GM15510 (cell line): ENCODE results near the gene PLEKHH1.

Experiments
- POLR2A ChIP-seq: IDR thresholded peaks from 3 replicates; pipeline ENCODE4 v1.6.1; 2011; ENCODE audit warnings: borderline replicate concordance; ENCODE audit not compliant: insufficient read length; ENCODE audit errors: extremely low read depth

Gene PLEKHH1

DNA sequence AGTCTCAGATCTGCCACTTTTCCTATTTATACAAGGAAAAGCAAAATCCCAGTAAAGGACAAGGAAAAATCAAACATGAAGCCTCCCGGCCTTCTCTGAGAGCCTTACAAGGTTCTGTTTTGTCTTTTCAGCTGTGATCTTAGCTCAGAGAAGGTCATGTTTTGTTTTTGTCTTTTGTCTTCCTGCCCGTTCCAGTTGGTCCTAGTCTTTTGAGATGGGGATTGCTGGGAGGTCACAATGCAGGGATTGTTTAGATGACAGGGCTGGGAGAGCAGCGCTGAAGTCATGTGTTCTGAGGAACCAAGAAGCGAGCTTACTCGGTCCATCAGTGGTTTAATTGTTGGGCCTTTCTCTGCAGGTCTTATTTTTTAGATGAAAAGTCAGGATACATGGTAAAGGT, 6.0 kb downstream of the PLEKHH1 start:
- no peak for TF ChIP-seq POLR2A

DNA sequence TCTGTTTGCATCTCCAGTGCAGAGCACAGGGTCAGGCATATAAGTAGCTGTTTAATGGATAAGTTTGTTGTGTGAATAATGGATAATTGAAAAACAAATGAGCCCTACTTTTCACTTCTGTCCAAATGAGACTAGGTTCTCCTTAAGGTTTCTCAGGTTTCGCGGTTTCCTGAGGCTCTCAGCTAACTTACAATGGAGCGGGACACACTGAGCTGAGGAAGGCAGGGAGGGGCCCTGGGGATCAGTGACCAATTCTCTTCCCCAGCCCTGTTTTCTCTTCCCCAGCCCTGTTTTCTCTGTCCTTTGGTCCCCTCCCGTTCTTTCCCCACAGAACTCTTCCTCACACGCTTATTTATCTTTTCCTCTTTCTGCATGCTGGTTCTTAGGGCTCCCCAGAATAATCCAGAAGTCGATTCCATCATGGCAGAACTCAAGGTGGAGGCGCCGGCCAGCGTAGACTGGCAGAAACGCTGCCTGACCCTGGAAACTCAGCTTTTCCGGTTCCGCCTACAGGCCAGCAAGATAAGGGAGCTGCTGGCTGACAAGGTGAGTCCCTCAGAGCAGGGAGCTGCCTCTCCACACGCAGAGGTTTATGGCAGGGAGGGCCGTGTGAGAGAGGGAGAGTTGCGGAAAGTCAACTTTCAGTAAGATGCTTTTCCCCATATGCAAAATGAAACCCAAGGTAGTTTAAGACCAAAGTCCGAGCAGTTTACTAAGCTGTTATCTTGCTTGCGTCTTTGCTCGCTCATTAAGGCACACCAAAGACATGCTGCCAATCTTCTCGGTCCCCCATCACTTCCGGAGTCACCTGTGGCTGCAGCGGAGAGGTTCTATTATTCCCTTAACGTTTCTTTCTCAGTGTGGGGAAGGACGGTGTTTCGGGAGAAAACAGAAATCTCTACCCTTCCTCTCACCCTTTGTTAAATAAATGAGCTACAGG, 8.6 kb downstream of the PLEKHH1 start:
- no peak for TF ChIP-seq POLR2A

DNA sequence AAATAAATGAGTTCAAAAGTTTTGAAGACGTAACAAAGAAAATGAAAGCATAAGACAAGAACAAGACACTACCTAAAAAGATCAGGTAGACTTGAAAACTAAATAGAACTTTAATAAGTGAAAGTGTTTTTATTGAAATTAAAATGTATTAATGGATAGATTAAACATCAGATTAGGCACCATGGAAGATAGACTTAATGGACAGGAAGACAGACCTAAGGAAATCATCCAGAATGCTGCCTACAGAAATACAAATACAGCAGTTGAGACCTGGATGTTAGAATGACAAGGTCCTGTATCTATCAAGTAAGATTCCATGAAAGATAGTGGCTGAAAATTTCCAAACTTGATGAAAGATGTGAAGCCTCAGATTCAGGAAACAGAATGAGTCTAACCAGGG, 11.5 kb downstream of the PLEKHH1 start:
- no peak for TF ChIP-seq POLR2A

DNA sequence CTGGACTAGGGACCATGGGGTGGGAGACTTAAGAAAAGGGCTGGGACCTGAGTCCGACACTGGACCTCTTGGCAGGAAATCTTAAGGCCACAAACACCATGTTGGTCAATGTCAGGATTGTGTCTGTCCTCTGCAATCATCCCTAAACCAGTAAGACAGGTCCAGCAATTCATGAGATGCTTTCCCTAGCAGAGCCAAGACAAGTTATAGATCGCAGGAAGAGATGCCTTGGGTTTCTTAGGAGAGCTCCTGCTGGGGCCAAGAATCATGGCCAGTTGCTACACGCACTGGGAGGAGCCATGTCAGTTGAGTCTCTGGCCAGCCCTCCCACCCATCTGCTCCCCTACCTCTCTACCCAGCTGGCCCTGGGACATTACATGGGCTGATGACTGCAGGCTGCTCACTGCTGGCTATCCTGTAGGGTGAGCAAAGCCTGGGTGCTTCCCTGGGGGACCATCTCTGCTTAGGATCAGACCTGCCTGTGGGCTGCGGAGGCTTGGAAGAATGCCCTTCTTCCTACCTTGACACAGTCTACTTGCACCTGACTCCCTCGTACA, 14.2 kb downstream of the PLEKHH1 start:
- TF ChIP-seq POLR2A, result no peak

DNA sequence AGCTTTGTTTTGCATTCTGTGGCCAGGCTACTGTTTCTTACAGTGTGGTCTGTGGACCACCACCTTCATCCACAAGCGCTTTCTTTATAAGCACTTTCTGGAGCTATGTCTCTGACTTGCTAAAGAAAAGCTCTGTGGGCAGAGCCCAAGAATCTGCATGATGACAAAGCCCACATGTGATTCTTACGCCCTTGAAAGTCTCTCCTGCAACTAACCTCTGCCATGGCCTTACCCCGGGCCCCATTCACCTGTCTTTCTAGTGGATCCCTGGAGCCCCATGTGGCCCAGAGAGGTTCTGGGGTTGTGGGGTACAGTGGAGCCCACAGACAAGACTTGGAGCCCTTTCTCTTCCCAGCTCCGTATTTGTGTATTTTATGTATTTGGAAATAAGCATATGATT, 16.6 kb downstream of the PLEKHH1 start:
- no peak for TF ChIP-seq POLR2A

DNA sequence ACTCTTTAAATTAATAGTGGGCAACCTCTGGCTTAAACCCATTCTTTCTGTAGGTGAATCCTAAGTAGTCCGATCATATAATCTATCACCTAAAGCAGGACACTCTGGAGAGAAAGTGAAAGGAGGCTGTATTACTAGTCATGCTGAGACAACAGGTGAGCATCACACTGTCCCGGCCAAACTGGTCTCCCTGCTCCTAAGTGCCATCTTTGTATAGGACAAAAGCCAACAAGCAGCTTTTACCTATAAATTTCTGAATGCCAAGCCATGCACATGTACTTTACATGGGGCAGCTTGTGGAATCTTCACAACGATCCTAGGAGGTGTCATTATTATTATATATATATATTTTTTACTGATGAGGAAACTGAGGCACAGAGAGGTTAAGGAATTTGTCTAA, 18.0 kb downstream of the PLEKHH1 start:
- no peak for TF ChIP-seq POLR2A

DNA sequence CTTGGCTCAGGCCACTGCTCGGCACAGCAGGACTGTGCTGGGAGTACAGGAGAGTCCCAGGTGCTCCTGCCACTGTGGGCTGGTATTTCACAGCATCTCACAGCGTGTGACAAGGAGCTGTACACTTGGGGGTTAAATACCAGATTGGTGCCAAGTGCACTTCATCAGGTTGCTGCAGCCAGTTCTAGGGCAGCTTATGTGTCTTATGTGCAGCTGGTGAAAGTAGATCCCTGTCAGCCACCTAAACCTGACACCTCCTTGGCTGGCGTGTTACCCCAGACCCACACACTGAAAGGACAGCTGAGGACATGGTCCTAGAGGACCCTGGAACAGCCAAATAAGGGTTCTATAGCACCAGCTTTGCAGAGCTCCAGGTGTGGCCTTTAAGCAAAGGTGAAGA, 18.9 kb downstream of the PLEKHH1 start:
- TF ChIP-seq POLR2A, result no peak

DNA sequence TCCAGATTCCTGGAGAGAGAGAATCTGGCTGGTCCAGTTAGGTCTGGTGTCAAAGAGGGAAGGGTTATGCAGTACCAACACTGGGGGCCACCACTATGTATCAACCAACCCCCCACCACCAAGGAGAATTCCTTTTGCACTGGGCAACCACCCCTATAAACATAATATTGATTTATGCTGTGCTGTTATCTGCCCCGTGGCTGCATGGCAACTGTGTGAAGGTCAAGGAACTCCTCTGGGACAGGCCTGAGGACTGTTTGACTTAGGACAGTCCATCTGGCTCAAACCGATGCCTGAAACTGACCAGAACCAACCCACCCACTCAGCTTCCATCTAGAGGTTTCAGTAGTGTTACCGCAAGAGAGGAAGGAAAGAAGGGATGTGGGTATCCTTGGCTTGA, 20.5 kb downstream of the PLEKHH1 start:
- TF ChIP-seq POLR2A, result no peak

DNA sequence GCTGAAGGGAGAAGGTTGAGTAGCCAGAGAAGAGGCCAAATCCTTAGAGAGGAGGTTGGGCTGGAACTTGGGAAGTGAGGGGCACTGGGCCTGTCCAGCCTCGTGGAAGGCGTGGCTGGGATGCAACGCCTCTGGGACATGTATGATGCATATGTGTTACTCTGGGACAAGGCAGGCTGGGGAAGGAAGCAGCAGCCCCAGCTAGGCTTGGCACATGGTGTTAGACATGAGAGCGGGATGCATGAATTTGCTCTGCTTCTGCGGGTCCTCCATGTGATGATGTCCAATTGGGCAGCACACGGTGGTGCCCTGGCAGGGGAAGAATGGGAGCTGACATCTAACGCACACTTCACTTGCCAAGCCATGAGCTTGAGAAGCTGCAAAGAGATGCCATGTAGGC, 21.3 kb downstream of the PLEKHH1 start:
- TF ChIP-seq POLR2A, result no peak

DNA sequence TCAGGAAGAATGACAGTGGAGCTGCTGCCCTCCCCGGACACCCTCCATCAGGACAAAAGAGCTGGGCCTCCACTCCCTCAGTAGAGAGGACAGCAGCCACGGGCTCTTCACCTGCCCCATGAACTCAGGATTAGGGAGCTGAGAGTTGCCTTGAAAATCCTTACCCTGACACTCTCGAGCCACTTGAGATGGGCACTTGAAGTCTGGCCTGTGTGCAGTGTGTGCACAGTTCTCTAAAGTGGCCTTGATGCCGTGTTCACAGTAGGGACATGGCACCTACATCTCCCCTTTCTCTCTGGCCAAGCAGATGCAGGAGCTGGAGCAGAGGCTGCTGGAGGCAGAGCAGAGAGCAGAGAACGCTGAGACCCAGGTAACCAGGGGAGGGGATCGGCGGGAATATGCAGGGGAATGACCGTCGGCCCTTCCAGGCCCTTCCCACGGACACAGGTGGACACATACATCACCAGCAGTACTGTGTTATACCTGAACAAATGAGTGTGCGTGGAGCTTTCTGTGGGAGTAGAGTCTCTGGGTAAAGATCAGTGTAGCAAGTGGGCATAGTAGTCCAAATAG, 22.5 kb downstream of the PLEKHH1 start:
- TF ChIP-seq POLR2A, result no peak

DNA sequence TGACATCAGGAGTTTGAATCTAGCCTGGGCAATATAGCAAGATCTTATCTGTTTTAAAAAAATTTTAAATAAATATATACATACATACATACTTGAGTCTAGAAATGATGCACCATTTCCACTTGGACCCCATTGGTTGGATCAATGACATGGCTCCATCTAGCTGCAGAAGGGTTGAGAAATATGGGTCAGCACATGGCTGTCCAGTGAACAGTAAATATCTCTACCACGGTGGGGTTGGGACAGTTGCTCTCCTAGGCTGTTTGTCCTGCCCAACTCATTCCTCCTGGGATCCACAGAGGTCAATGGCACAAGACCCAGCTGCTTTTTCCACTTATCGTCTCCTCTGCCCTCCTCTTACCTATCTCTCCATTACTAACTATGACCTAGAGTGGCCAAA, 23.6 kb downstream of the PLEKHH1 start:
- no peak for TF ChIP-seq POLR2A

DNA sequence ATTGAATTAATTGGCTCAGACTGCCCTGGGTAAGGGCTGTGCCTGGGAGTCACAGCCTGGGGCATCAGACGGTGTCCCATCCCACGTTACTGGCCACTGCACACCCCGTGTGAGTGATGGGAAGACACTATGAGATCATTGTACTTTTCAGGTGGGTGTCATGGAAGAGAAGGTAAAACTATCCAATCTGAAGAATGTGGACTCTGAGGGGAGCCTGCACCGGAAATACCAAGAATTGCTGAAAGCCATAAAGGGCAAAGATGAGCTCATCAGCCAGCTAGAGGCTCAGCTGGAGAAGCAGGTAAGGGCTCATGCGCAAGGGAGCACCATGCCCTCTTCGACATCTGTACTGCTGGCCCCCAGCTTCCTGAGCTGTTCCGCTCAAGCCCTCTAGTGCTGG, 24.0 kb downstream of the PLEKHH1 start:
- no peak for TF ChIP-seq POLR2A

DNA sequence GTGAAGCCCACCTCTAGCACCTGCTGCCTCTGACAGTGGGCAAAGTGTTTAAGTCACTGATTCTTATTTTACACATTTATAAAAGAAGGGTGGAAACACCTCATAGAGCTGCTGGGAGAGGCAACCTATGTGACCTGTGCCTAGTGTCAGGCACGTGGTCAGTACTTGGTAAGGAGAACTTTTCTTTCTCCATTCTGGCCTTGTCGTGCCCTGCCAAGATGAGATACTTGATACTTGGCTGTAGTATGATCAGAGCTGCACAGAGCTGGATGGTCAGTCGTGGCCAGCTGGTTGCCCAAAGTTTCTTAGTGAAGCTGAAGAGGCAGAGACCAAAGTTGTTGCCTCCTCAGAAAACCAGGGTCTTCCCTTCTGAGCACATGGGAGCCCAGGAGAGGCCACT, 24.6 kb downstream of the PLEKHH1 start:
- TF ChIP-seq POLR2A, result no peak

DNA sequence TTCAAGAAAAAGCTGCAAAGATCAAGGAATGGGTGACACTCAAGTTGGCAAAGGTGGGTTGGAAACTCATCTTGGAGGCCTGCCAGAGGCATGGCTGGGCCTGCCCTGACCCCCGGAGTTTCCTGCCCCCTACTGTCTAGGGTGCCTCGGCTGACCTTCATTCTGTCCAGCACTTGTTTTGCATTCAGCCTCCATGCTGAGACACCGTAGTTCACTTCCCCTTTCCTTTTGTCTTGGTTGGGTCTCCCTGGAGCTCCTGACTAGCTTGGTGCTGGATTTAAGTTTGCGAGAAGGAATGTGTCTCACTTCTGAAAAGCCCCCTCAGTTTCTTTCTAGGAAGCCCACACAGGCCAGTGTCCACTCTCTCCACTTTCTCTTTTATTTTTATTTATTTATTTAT, 26.5 kb downstream of the PLEKHH1 start:
- no peak for TF ChIP-seq POLR2A

DNA sequence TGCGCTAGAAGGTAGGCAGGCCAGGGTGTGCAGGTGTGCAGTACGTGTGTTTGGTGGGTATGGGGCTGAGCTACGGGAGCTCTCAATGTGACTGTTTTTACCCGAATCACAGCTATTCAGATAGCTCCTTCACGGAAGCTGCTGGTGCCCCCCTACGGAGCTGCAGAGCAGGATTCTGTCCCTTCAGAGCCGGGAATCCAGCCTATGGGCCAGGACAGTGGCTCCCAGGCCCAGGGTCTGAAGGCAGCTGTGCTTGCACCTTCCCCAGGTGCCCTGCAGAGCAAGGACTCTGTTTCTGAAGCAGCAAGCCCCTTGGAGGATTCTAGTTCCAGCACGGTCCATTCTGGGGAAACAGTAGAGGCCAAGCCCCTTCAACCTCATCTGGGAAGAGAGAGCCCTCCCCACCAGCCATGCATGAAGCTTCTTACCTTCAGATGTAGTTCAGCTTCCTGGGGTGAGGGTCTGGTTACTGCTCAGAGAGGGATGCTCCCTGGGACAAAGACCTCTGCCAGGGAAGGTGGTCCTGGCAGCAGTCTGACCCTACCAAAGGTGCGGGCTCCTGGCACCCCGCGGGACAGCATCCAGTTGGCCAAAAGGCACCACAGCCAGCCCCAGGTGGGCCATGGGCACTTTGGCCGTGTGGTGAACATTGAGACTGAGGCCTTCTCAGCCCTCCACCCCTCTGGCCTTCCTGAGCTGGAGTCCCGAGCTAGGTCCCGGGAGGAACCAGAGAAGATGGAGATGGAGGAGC, 29.1 kb downstream of the PLEKHH1 start:
- TF ChIP-seq POLR2A, result no peak
